ENCODE data around the gene MTMR10.

Gene MTMR10, protein sequence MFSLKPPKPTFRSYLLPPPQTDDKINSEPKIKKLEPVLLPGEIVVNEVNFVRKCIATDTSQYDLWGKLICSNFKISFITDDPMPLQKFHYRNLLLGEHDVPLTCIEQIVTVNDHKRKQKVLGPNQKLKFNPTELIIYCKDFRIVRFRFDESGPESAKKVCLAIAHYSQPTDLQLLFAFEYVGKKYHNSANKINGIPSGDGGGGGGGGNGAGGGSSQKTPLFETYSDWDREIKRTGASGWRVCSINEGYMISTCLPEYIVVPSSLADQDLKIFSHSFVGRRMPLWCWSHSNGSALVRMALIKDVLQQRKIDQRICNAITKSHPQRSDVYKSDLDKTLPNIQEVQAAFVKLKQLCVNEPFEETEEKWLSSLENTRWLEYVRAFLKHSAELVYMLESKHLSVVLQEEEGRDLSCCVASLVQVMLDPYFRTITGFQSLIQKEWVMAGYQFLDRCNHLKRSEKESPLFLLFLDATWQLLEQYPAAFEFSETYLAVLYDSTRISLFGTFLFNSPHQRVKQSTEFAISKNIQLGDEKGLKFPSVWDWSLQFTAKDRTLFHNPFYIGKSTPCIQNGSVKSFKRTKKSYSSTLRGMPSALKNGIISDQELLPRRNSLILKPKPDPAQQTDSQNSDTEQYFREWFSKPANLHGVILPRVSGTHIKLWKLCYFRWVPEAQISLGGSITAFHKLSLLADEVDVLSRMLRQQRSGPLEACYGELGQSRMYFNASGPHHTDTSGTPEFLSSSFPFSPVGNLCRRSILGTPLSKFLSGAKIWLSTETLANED

GRCh38 chr15:30991255-30992235 is at the start of gene MTMR10:
MTMR10 (minus strand) TSS chr15:30991628; CDS start chr15:30991506, 122 bp downstream.
- H3K4me3 ChIP-seq (ENCODE audit: control insufficient read depth, low read depth, low read length), result peak within 1 kb of the TSS; percentile 92
- TF ChIP-seq CTCF (IDR thresholded peaks at IDR 0.05; ENCODE audit: control insufficient read depth, insufficient read depth, low read depth, low read length, missing control alignments), result no peak
- peak; percentile 16 for DNase-seq (ENCODE audit: low read depth)

GRCh38 chr15:31040611-31041010 is 49.2 kb upstream of the MTMR10 start:
- H3K4me3 ChIP-seq (ENCODE audit: control insufficient read depth, low read depth, low read length), result no peak overlapping the region
- DNase-seq (ENCODE audit: low read depth), result no peak
- TF ChIP-seq CTCF (IDR thresholded peaks at IDR 0.05; ENCODE audit: control insufficient read depth, insufficient read depth, low read depth, low read length, missing control alignments), result no peak

- H3K4me3 ChIP-seq (ENCODE audit: control insufficient read depth, low read depth, low read length), result no peak overlapping the region
- DNase-seq (ENCODE audit: low read depth), result no peak
- no peak for TF ChIP-seq CTCF (IDR thresholded peaks at IDR 0.05; ENCODE audit: control insufficient read depth, insufficient read depth, low read depth, low read length, missing control alignments)
Observed at GRCh38 chr15:31039961-31040360, 48.5 kb upstream of the MTMR10 start.

GRCh38 chr15:31037731-31038477 is 46.5 kb upstream of the MTMR10 start:
- no peak for DNase-seq (ENCODE audit: low read depth)
- H3K4me3 ChIP-seq (ENCODE audit: control insufficient read depth, low read depth, low read length), result no peak overlapping the region
- TF ChIP-seq CTCF (IDR thresholded peaks at IDR 0.05; ENCODE audit: control insufficient read depth, insufficient read depth, low read depth, low read length, missing control alignments), result no peak

- TF ChIP-seq CTCF (IDR thresholded peaks at IDR 0.05; ENCODE audit: control insufficient read depth, insufficient read depth, low read depth, low read length, missing control alignments), result no peak
- DNase-seq (ENCODE audit: low read depth), result no peak
- no peak overlapping the region for H3K4me3 ChIP-seq (ENCODE audit: control insufficient read depth, low read depth, low read length)
Observed at GRCh38 chr15:31036783-31037182, 45.4 kb upstream of the MTMR10 start.
